Sigmoid colon (tissue), 7 donors: ENCODE results near the gene UBASH3B. TPM values are rescaled to one million over a fixed set of nuclear protein-coding genes. Genes with fewer than 3 reads are reported as not detected.
A peak's percentile ranks its signal among the peaks of the same experiment; 100 is the strongest.

Experiments
- DNase-seq: peaks from one replicate; pipeline ENCODE4 v3.0.0-alpha.2; 2019
- H3K27ac ChIP-seq, 4 donors: fragments of 200-600 bp; sonication (generic); one replicate each; pipeline ENCODE4 v1.5.1; 2016 to 2019; ENCODE audit warnings: mild to moderate bottlenecking in 1 of 4
- H3K27me3 ChIP-seq, 3 donors: fragments of 200-600 bp; sonication (generic); one replicate each; pipeline ENCODE4 v1.5.1; 2019; ENCODE audit warnings: mild to moderate bottlenecking in 1 of 3
- H3K36me3 ChIP-seq, 4 donors: fragments of 200-600 bp; sonication (generic); one replicate each; pipeline ENCODE4 v1.5.1; 2016 to 2019
- H3K4me1 ChIP-seq, 4 donors: fragments of 200-600 bp; sonication (generic); one replicate each; pipeline ENCODE4 v1.5.1; 2017 to 2019
- H3K4me3 ChIP-seq, 4 donors: fragments of 200-600 bp; sonication (generic); one replicate each; pipeline ENCODE4 v1.5.1; 2017 to 2019; ENCODE audit warnings: mild to moderate bottlenecking in 2 of 4, moderate library complexity in 1 of 4
- H3K9me3 ChIP-seq, 4 donors: fragments of 200-600 bp in 3 of 4; sonication (generic) in 3 of 4; one replicate each; pipeline versions ENCODE4 v1.5.1 to v1.6.1; 2013 to 2019
- CTCF ChIP-seq, 4 experiments: fragments of 450-650 bp in 3 of 4; fragments of 200-600 bp in 1 of 4; IDR thresholded peaks; one replicate each; pipeline ENCODE4 v1.5.1; 2016 to 2019; ENCODE audit warnings: antibody characterized with exemption in 4 of 4, mild to moderate bottlenecking in 3 of 4, moderate library complexity in 2 of 4
- EP300 ChIP-seq, 4 donors: sonication (generic); formaldehyde crosslinking; IDR thresholded peaks; one replicate each; pipeline ENCODE4 v1.6.1; 2017; ENCODE audit warnings: antibody characterized with exemption in 4 of 4
- POLR2A ChIP-seq, 2 donors: fragments of 450-650 bp; IDR thresholded peaks; one replicate each; pipeline ENCODE4 v1.6.1; 2016; ENCODE audit warnings: antibody characterized with exemption in 2 of 2, mild to moderate bottlenecking in 2 of 2, moderate library complexity in 2 of 2
- POLR2AphosphoS5 ChIP-seq, 4 donors: sonication (generic); formaldehyde crosslinking; IDR thresholded peaks; one replicate each; pipeline ENCODE4 v1.6.1; 2017; ENCODE audit warnings: antibody characterized with exemption in 4 of 4
- WGBS, 2 donors: extraction: QIAGEN DNeasy Blood & Tissue Kit; methylation state at CpG; one replicate each; pipeline ENCODE4 v1.1.7; 2013; 5-methylcytosine and 5-hydroxymethylcytosine counted together
- intact Hi-C: fragments of 100-400 bp; cut with DNase I; formaldehyde crosslinking; loops from one replicate; pipeline ENCODE4 v1.15.1; 2023
- polyA plus RNA-seq, 3 donors: library from polyadenylated mRNA; stranded (reverse); fragments of 200-250 nt; gene quantifications; one replicate each; pipeline ENCODE4 v1.2.3, GENCODE V29; 2013
- total RNA-seq, 4 donors: library from RNA; depleted of rRNA; stranded (reverse); fragments of >200 nt; gene quantifications; one replicate each; pipeline ENCODE4 v1.1.0, GENCODE V29; 2016
- donor health status: healthy with polysubstance abuse.
- donor health status: Bipolar disorder and iron deficiency.
- donor health status: healthy.

Gene UBASH3B
- total and polyA plus RNA-seq, 7 donors: 1.4 to 12.9 (median 2.1) TPM

DNA sequence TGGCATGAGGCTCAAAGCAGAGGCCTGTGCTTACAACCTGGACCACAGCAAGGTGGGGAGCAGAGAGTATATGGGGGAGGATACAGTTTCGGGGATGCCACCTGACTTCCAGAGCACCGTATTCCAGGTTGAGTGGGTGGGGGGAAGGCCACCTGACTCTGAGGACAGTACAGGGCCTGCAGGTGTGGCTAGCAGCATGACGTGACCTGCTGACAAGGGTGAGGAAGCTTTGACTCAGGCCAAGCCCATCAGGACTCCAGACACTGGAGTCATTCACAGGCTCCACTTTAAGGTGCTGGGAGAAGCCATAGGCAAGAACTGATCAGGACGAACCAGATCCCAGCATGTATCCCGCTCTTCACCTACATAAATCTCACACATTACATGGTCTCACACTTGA is 148.2 kb downstream of the UBASH3B start:
- Histone ChIP-seq H3K27me3 (no peaks in the 10 kb centered on the region), H3K27ac (no peak overlapping the region), H3K4me3 (no peak overlapping the region), H3K4me1 (no peaks in the 10 kb centered on the region), H3K36me3 (peaks cover 0 to 8% (median 0%) of the 10 kb centered on the region in 4 donors), H3K9me3 (no peaks in the 10 kb centered on the region)
- TF ChIP-seq POLR2AphosphoS5 (IDR thresholded peaks at IDR 0.05) (no peak), CTCF (IDR thresholded peaks at IDR 0.05) (no peak), EP300 (IDR thresholded peaks at IDR 0.05) (no peak), POLR2A (IDR thresholded peaks at IDR 0.05) (no peak)
- no peak for DNase-seq
- 90 to 92% methylated on average over 5 of the region's 5 CpGs for WGBS, 2 donors
- intact Hi-C loops: no loop called here

DNA sequence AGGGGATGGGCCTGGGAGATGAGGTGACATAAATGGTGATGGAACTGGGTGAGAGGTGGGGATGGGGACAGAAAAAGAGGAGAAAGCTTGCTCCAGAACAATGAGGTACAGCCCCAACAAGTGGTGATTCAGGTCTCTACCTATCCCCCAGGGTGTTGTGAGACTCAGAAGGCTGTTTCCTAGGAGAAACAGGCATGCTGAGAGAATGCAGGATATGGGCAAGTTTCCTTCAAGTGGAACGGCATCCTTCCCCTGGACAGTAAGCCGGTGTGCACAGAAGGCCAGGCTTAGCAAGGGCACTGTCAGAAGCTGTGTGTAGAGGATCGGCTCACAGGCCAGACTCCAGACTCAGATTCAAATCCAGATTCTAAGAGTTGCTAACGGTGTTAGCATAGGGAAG is 148.6 kb downstream of the UBASH3B start:
- no peaks in the 10 kb centered on the region for H3K4me1 ChIP-seq
- H3K27me3 ChIP-seq: no peaks in the 10 kb centered on the region
- no peaks in the 10 kb centered on the region for H3K9me3 ChIP-seq
- no peak for DNase-seq
- H3K4me3 ChIP-seq: no peak overlapping the region
- TF ChIP-seq EP300 (IDR thresholded peaks at IDR 0.05): no peak
- TF ChIP-seq POLR2AphosphoS5 (IDR thresholded peaks at IDR 0.05): no peak
- no peak for TF ChIP-seq POLR2A (IDR thresholded peaks at IDR 0.05)
- TF ChIP-seq CTCF (IDR thresholded peaks at IDR 0.05): no peak
- H3K36me3 ChIP-seq: peaks cover 0 to 8% (median 0%) of the 10 kb centered on the region in 4 donors
- H3K27ac ChIP-seq: no peak overlapping the region
- intact Hi-C loops: no loop called here
- 85 to 91% methylated on average over 4 of the region's 4 CpGs for WGBS, 2 donors

DNA sequence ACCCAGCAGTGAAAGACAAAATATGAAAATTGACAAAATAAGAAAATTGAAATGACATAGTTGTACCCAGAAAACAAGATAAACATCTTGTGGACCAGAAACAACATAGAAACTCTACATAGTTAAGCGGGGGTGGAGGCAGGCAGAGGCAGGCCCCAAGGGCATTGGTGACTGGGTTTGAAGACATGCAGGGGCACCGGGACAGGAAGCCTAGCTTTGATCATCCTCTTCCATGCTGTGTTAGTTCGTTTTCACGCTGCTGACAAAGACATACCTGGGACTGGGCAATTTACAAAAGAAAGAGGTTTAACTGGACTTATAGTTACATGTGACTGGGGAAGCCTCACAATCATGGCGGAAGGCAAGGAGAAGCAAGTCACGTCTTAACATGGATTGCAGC is 149.3 kb downstream of the UBASH3B start:
- Histone ChIP-seq H3K9me3 (no peaks in the 10 kb centered on the region), H3K27me3 (no peaks in the 10 kb centered on the region), H3K4me3 (no peak overlapping the region), H3K4me1 (no peaks in the 10 kb centered on the region), H3K36me3 (peaks cover 0 to 8% (median 0%) of the 10 kb centered on the region in 4 donors), H3K27ac (no peak overlapping the region)
- TF ChIP-seq POLR2A (IDR thresholded peaks at IDR 0.05): no peak
- no peak for TF ChIP-seq POLR2AphosphoS5 (IDR thresholded peaks at IDR 0.05)
- no peak for TF ChIP-seq EP300 (IDR thresholded peaks at IDR 0.05)
- TF ChIP-seq CTCF (IDR thresholded peaks at IDR 0.05): no peak
- DNase-seq: no peak
- intact Hi-C loops: no loop called here
- whole genome bisulfite sequencing, 2 donors: 72 to 89% methylated on average over 6 of the region's 6 CpGs

- Histone ChIP-seq H3K4me3 (no peak overlapping the region), H3K36me3 (no peaks in the 10 kb centered on the region), H3K27ac (peak overlapping the region in 2 of 4 donors; percentile 14 to 35), H3K9me3 (no peaks in the 10 kb centered on the region), H3K27me3 (no peaks in the 10 kb centered on the region), H3K4me1 (no peaks in the 10 kb centered on the region)
- 87% methylated on average over 8 of the region's 8 CpGs for WGBS, 2 donors
- intact Hi-C loops: no loop called here
- no peak for DNase-seq
- TF ChIP-seq POLR2A (IDR thresholded peaks at IDR 0.05) (no peak), EP300 (IDR thresholded peaks at IDR 0.05) (no peak), CTCF (IDR thresholded peaks at IDR 0.05) (no peak), POLR2AphosphoS5 (IDR thresholded peaks at IDR 0.05) (no peak)
Observed at GRCh38 chr11:122807731-122808477, 152.4 kb downstream of the UBASH3B start.

- Histone ChIP-seq H3K27me3 (no peaks in the 10 kb centered on the region), H3K9me3 (no peaks in the 10 kb centered on the region), H3K4me1 (no peaks in the 10 kb centered on the region), H3K4me3 (no peak overlapping the region), H3K36me3 (no peaks in the 10 kb centered on the region), H3K27ac (peak overlapping the region in 2 of 4 donors; percentile 14 to 35)
- no peak for DNase-seq
- WGBS, 2 donors: 32 to 79% methylated on average over 2 of the region's 2 CpGs
- TF ChIP-seq CTCF (IDR thresholded peaks at IDR 0.05) (no peak), EP300 (IDR thresholded peaks at IDR 0.05) (no peak), POLR2AphosphoS5 (IDR thresholded peaks at IDR 0.05) (no peak), POLR2A (IDR thresholded peaks at IDR 0.05) (no peak)
- intact Hi-C loops: no loop called here
Observed at GRCh38 chr11:122808478-122808869, 153.0 kb downstream of the UBASH3B start.
